ENCODE data around the gene SEBOX. TPM values are rescaled to one million over a fixed set of nuclear protein-coding genes. Genes with fewer than 3 reads are reported as not detected.

SEBOX gene
- total RNA-seq, 2 donors from 2014 or later = not detected

- TF ChIP-seq CTCF (conservative IDR thresholded peaks at IDR 0.05) = no peak
- Histone ChIP-seq H3K27me3 (ENCODE audit: control insufficient read depth, insufficient read depth, low read length, poor library complexity, severe bottlenecking) (no peaks in the 10 kb centered on the region), H3K27ac (ENCODE audit: low read depth, low read length) (no peak overlapping the region), H3K9ac (ENCODE audit: extremely low read depth, low read length, poor library complexity, severe bottlenecking) (no peak overlapping the region), H3K4me1 (ENCODE audit: control insufficient read depth, insufficient read depth, low read length) (peaks cover 9% of the 10 kb centered on the region), H3K36me3 (ENCODE audit: control insufficient read depth, insufficient read depth, low read length) (peaks cover 92% of the 10 kb centered on the region), H3K4me3 (ENCODE audit: low read length) (no peak overlapping the region), H3K9me3 (ENCODE audit: control insufficient read depth, low read length) (no peaks in the 10 kb centered on the region)
- WGBS, 2 experiments (ENCODE audit: insufficient coverage in 1 of 2, insufficient read length in 1 of 2) = 80 to 100% methylated on average over 1 to 3 of the region's 3 CpGs
- H3K27me3 Mint-ChIP-seq (ENCODE audit: insufficient read depth) = no peaks in the 10 kb centered on the region
- no peak overlapping the region for H3K4me3 Mint-ChIP-seq
- peaks cover 81% of the 10 kb centered on the region for H3K36me3 Mint-ChIP-seq (ENCODE audit: low read depth)
- H3K4me1 Mint-ChIP-seq = peaks cover 4% of the 10 kb centered on the region
- peak; percentile 47 for DNase-seq
- H3K27ac Mint-ChIP-seq = peak overlapping the region; percentile 48
- no peaks in the 10 kb centered on the region for H3K9me3 Mint-ChIP-seq
These were observed 16.0 kb downstream of the SEBOX start for GRCh38 chr17:28348979-28349378.

- no peak for TF ChIP-seq CTCF (conservative IDR thresholded peaks at IDR 0.05)
- Histone ChIP-seq H3K27me3 (ENCODE audit: control insufficient read depth, insufficient read depth, low read length, poor library complexity, severe bottlenecking) (no peaks in the 10 kb centered on the region), H3K4me3 (ENCODE audit: low read length) (no peak overlapping the region), H3K4me1 (ENCODE audit: control insufficient read depth, insufficient read depth, low read length) (peaks cover 9% of the 10 kb centered on the region), H3K9me3 (ENCODE audit: control insufficient read depth, low read length) (no peaks in the 10 kb centered on the region), H3K36me3 (ENCODE audit: control insufficient read depth, insufficient read depth, low read length) (peaks cover 93% of the 10 kb centered on the region), H3K9ac (ENCODE audit: extremely low read depth, low read length, poor library complexity, severe bottlenecking) (no peak overlapping the region), H3K27ac (ENCODE audit: low read depth, low read length) (no peak overlapping the region)
- Mint-ChIP-seq H3K4me1 (peaks cover 4% of the 10 kb centered on the region), H3K4me3 (no peak overlapping the region), H3K27ac (peak overlapping the region; percentile 73), H3K9me3 (no peaks in the 10 kb centered on the region), H3K36me3 (ENCODE audit: low read depth) (peaks cover 80% of the 10 kb centered on the region), H3K27me3 (ENCODE audit: insufficient read depth) (no peaks in the 10 kb centered on the region)
- DNase-seq = peak; percentile 75
- WGBS, 2 experiments (ENCODE audit: insufficient coverage in 1 of 2, insufficient read length in 1 of 2) = 94 to 100% methylated on average over 2 to 8 of the region's 8 CpGs
These were observed 17.6 kb downstream of the SEBOX start for GRCh38 chr17:28347261-28347891.

GRCh38 chr17:28346746-28347246 is 18.2 kb downstream of the SEBOX start:
- H3K27ac ChIP-seq (ENCODE audit: low read depth, low read length) = peak overlapping the region; percentile 53
- 90 to 100% methylated on average over 1 to 5 of the region's 7 CpGs for WGBS, 2 experiments (ENCODE audit: insufficient coverage in 1 of 2, insufficient read length in 1 of 2)
- H3K36me3 ChIP-seq (ENCODE audit: control insufficient read depth, insufficient read depth, low read length) = peaks cover 95% of the 10 kb centered on the region
- H3K9ac ChIP-seq (ENCODE audit: extremely low read depth, low read length, poor library complexity, severe bottlenecking) = peak overlapping the region; percentile 25
- no peaks in the 10 kb centered on the region for H3K9me3 ChIP-seq (ENCODE audit: control insufficient read depth, low read length)
- H3K27me3 ChIP-seq (ENCODE audit: control insufficient read depth, insufficient read depth, low read length, poor library complexity, severe bottlenecking) = no peaks in the 10 kb centered on the region
- peak; percentile 73 for DNase-seq
- H3K4me1 Mint-ChIP-seq = peaks cover 4% of the 10 kb centered on the region
- peaks cover 9% of the 10 kb centered on the region for H3K4me1 ChIP-seq (ENCODE audit: control insufficient read depth, insufficient read depth, low read length)
- no peak overlapping the region for H3K4me3 ChIP-seq (ENCODE audit: low read length)
- no peaks in the 10 kb centered on the region for H3K9me3 Mint-ChIP-seq
- peaks cover 83% of the 10 kb centered on the region for H3K36me3 Mint-ChIP-seq (ENCODE audit: low read depth)
- no peaks in the 10 kb centered on the region for H3K27me3 Mint-ChIP-seq (ENCODE audit: insufficient read depth)
- peak; percentile 62 for TF ChIP-seq CTCF (conservative IDR thresholded peaks at IDR 0.05)
- no peak overlapping the region for H3K4me3 Mint-ChIP-seq
- H3K27ac Mint-ChIP-seq = peak overlapping the region; percentile 73

Measured in endodermal cell (in vitro differentiated cells).